Mesenchymal stem cell (in vitro differentiated cells and primary cell): ENCODE results near the gene PROK2.
A peak's percentile ranks its signal among the peaks of the same experiment; 100 is the strongest.

Source experiments
- DNase-seq: peaks from one replicate; pipeline ENCODE4 v3.0.0-alpha.2; 2013
- H2AFZ ChIP-seq: one replicate; pipeline ENCODE4 v1.6.1; 2013; ENCODE audit warnings: low read depth, mild to moderate bottlenecking, control low read depth, inconsistent platforms, low read length, moderate library complexity
- H2AK5ac ChIP-seq: 2 replicates; pipeline ENCODE4 v1.6.1; 2013; ENCODE audit warnings: low read length, moderate library complexity, mild to moderate bottlenecking, inconsistent platforms; ENCODE audit not compliant: severe bottlenecking
- H2BK120ac ChIP-seq: one replicate; pipeline ENCODE4 v1.6.1; 2013; ENCODE audit warnings: low read depth, mild to moderate bottlenecking, inconsistent platforms, low read length, moderate library complexity
- H2BK12ac ChIP-seq, 2 experiments: one replicate each; pipeline ENCODE4 v1.6.1; 2013; ENCODE audit warnings: inconsistent platforms in 2 of 2, low read length in 2 of 2, mild to moderate bottlenecking in 2 of 2, moderate library complexity in 2 of 2, control low read depth in 1 of 2
- H2BK15ac ChIP-seq: one replicate; pipeline ENCODE4 v1.6.1; 2013; ENCODE audit warnings: mild to moderate bottlenecking, low read depth, inconsistent platforms; ENCODE audit not compliant: poor library complexity, severe bottlenecking
- H2BK5ac ChIP-seq: 2 replicates; pipeline ENCODE4 v1.6.1; 2013; ENCODE audit warnings: low read depth, mild to moderate bottlenecking, low read length, control low read depth, inconsistent platforms; ENCODE audit not compliant: poor library complexity, severe bottlenecking
- H3K14ac ChIP-seq, 2 experiments: one replicate each; pipeline ENCODE4 v1.6.1; 2013; ENCODE audit warnings: inconsistent platforms in 2 of 2, low read length in 2 of 2, control low read depth in 1 of 2, mild to moderate bottlenecking in 1 of 2, moderate library complexity in 1 of 2
- H3K18ac ChIP-seq, 2 experiments: one replicate each; pipeline ENCODE4 v1.6.1; 2013; ENCODE audit warnings: inconsistent platforms in 2 of 2, low read length in 2 of 2, control low read depth in 1 of 2, low read depth in 1 of 2, mild to moderate bottlenecking in 1 of 2
- H3K23ac ChIP-seq, 2 experiments: one replicate each; pipeline ENCODE4 v1.6.1; 2013; ENCODE audit warnings: inconsistent platforms in 2 of 2, low read length in 2 of 2, mild to moderate bottlenecking in 2 of 2, moderate library complexity in 2 of 2, control low read depth in 1 of 2
- H3K27ac ChIP-seq: 2 replicates; pipeline ENCODE4 v1.5.1; 2013; ENCODE audit warnings: mild to moderate bottlenecking, moderate library complexity, low read length, control low read depth, inconsistent platforms; ENCODE audit not compliant: poor library complexity, severe bottlenecking
- H3K27me3 ChIP-seq, 2 experiments: 2 replicates each; pipeline versions ENCODE4 v1.6.1 to v1.7.0; 2013; ENCODE audit warnings: low read length in 2 of 2, mild to moderate bottlenecking in 2 of 2, moderate library complexity in 2 of 2, control low read depth in 1 of 2, inconsistent platforms in 1 of 2; ENCODE audit not compliant: control insufficient read depth in 1 of 2, insufficient read depth in 1 of 2
- H3K36me3 ChIP-seq, 2 experiments: 2 replicates each; pipeline versions ENCODE4 v1.6.1 to v1.7.0; 2013; ENCODE audit warnings: low read length in 2 of 2, control low read depth in 1 of 2, inconsistent platforms in 1 of 2, low read depth in 1 of 2, mild to moderate bottlenecking in 1 of 2; ENCODE audit not compliant: insufficient read depth in 2 of 2, control insufficient read depth in 1 of 2
- H3K4ac ChIP-seq, 2 experiments: one replicate each; pipeline ENCODE4 v1.6.1; 2013; ENCODE audit warnings: inconsistent platforms in 2 of 2, low read length in 2 of 2, mild to moderate bottlenecking in 2 of 2, moderate library complexity in 2 of 2, control low read depth in 1 of 2, low read depth in 1 of 2
- H3K4me1 ChIP-seq: 2 replicates; pipeline ENCODE4 v1.6.1; 2013; ENCODE audit warnings: low read depth, low read length, control low read depth; ENCODE audit not compliant: control insufficient read depth, insufficient read depth
- H3K4me2 ChIP-seq: 2 replicates; pipeline ENCODE4 v1.6.1; 2013; ENCODE audit warnings: low read length, mild to moderate bottlenecking, inconsistent platforms; ENCODE audit not compliant: poor library complexity, severe bottlenecking
- H3K4me3 ChIP-seq, 2 experiments: 2 replicates each; pipeline versions ENCODE4 v1.5.1 to v1.7.0; 2013; ENCODE audit warnings: low read length in 2 of 2, mild to moderate bottlenecking in 2 of 2, control low read depth in 1 of 2, low read depth in 1 of 2; ENCODE audit not compliant: insufficient read depth in 1 of 2
- H3K79me1 ChIP-seq: replicated peaks from 2 replicates; pipeline ENCODE4 v1.6.1; 2013; ENCODE audit warnings: mild to moderate bottlenecking, control low read depth, low read length, inconsistent platforms; ENCODE audit not compliant: poor library complexity, severe bottlenecking
- H3K9ac ChIP-seq: 2 replicates; pipeline ENCODE4 v1.7.0; 2013; ENCODE audit warnings: mild to moderate bottlenecking, low read length, moderate library complexity
- H3K9me3 ChIP-seq: 2 replicates; pipeline ENCODE4 v1.7.0; 2013; ENCODE audit warnings: mild to moderate bottlenecking, low read length; ENCODE audit not compliant: control insufficient read depth
- H4K8ac ChIP-seq: one replicate; pipeline ENCODE4 v1.6.1; 2013; ENCODE audit warnings: inconsistent platforms, mild to moderate bottlenecking, low read length, moderate library complexity
- H4K91ac ChIP-seq: one replicate; pipeline ENCODE4 v1.6.1; 2013; ENCODE audit warnings: mild to moderate bottlenecking, low read length, inconsistent platforms
- WGBS: methylation state at CpG from one replicate; pipeline ENCODE4 v1.1.7; 2013; ENCODE audit warnings: mixed read lengths; 5-methylcytosine and 5-hydroxymethylcytosine counted together

The PROK2 gene

DNA sequence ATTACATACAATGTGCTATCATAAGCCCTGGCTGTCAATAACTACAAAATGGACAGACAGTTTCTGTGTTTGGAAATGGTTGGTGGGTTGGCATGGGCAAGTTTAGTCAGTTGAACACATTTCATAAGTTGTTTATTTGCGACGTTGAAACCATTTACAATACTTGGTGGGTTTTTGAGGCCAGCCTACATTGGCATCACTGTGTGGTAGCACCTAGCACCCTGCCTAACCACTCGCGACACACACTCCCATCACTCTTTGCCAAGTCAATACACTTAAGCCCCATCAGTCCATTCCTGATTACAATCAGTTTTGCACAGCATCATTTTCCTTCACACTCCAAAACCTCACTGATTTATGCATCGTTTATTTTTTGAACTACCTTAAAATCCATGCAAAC is 13.8 kb downstream of the PROK2 start:
- Histone ChIP-seq H2BK15ac (no peak overlapping the region), H3K27ac (no peak overlapping the region), H3K36me3 (no peaks in the 10 kb centered on the region), H3K4me1 (no peaks in the 10 kb centered on the region), H3K4me3 (no peak overlapping the region), H3K23ac (no peak overlapping the region), H3K4me2 (no peak overlapping the region), H3K14ac (no peak overlapping the region), H4K8ac (no peak overlapping the region), H2AFZ (no peak overlapping the region), H2AK5ac (no peak overlapping the region), H2BK120ac (no peak overlapping the region), H2BK5ac (no peak overlapping the region), H3K18ac (no peak overlapping the region), H3K27me3 (peaks cover 16 to 33% of the 10 kb centered on the region in 2 experiments), H3K9ac (no peak overlapping the region), H3K79me1 (no peaks in the 10 kb centered on the region), H3K9me3 (no peaks in the 10 kb centered on the region), H3K4ac (no peak overlapping the region), H4K91ac (no peak overlapping the region), H2BK12ac (no peak overlapping the region)
- WGBS, result 90% methylated on average over 5 of the region's 5 CpGs
- DNase-seq, result no peak

DNA sequence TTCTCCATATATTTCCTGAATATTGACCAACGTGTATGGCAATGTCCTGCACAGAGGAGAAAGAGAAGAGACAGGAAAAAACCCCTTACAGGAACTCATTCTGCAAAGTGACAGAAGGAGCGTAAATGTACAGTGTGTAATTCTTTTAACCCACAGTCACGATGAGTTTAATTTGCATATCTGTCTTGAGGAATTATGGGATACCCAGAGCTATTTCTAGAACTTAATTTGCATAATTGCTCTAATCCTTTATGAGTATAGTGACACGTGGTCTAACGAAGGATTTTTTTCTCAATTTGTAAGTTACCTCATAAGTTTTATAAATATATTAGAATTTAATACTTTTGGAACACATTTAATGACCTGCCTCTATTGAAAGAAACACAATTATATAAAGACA is 21.5 kb downstream of the PROK2 start:
- Histone ChIP-seq H3K4me1 (no peaks in the 10 kb centered on the region), H2BK5ac (no peak overlapping the region), H3K18ac (no peak overlapping the region), H3K9ac (no peak overlapping the region), H3K4ac (no peak overlapping the region), H3K79me1 (no peaks in the 10 kb centered on the region), H3K4me3 (no peak overlapping the region), H2AK5ac (no peak overlapping the region), H3K9me3 (no peaks in the 10 kb centered on the region), H3K4me2 (no peak overlapping the region), H3K27me3 (peaks cover 28 to 47% of the 10 kb centered on the region in 2 experiments), H4K8ac (no peak overlapping the region), H3K23ac (no peak overlapping the region), H2AFZ (no peak overlapping the region), H3K14ac (no peak overlapping the region), H3K36me3 (no peaks in the 10 kb centered on the region), H3K27ac (no peak overlapping the region), H4K91ac (no peak overlapping the region), H2BK12ac (no peak overlapping the region), H2BK120ac (no peak overlapping the region), H2BK15ac (no peak overlapping the region)
- 90% methylated on average over 2 of the region's 5 CpGs for WGBS
- DNase-seq, result no peak

DNA sequence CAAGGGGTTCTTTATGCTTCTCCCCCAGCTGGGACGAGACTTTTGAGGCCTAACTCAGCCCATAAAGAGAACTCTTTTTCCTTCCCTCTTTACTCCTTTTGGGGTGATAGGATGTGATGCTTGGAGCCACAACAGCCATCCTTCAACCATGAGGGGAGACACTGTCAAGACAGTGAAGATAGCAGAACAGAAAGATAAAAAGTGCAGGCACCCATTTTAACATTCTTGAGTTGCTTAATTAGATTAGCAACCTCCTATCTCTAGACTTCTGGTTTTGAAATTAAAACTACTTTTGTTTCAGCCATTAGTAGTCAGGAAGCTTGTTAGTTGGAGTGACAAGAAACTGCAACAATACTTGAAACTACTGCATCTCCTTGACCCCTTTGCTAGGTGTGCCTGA is 24.8 kb downstream of the PROK2 start:
- no peak overlapping the region for H2AFZ ChIP-seq
- no peaks in the 10 kb centered on the region for H3K4me1 ChIP-seq
- no peak overlapping the region for H4K91ac ChIP-seq
- H3K36me3 ChIP-seq, result no peaks in the 10 kb centered on the region
- no peak overlapping the region for H3K9ac ChIP-seq
- no peak overlapping the region for H2BK5ac ChIP-seq
- H3K27me3 ChIP-seq, result peaks cover 49 to 79% of the 10 kb centered on the region in 2 experiments
- no peaks in the 10 kb centered on the region for H3K9me3 ChIP-seq
- no CpG with 5 or more reads among the region's 1 CpG for WGBS
- H3K27ac ChIP-seq, result no peak overlapping the region
- H3K23ac ChIP-seq, result no peak overlapping the region
- no peaks in the 10 kb centered on the region for H3K79me1 ChIP-seq
- H2BK12ac ChIP-seq, result no peak overlapping the region
- H3K4me3 ChIP-seq, result no peak overlapping the region
- no peak overlapping the region for H2AK5ac ChIP-seq
- no peak overlapping the region for H3K4me2 ChIP-seq
- H3K18ac ChIP-seq, result no peak overlapping the region
- no peak overlapping the region for H3K14ac ChIP-seq
- H2BK120ac ChIP-seq, result no peak overlapping the region
- H3K4ac ChIP-seq, result no peak overlapping the region
- DNase-seq, result no peak
- H4K8ac ChIP-seq, result no peak overlapping the region
- H2BK15ac ChIP-seq, result no peak overlapping the region

DNA sequence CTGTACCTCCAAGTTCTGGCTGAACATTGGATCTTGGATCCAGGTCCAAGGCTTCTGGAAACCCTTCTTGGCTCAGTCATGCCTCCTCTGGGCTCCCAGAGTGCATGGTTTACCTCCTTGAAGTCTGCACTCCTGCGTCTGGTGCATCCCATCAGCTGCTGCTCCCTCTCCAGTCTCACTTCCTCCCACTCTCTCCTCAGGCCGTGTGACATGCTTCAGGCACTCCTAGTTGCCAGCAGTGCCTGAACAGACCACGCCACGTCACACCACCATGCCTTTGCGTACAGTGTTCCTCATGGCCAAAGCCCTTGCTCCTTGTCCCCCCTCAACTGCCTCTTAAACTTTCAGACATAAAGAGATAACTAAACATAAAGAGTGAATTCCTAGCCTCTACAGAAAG is 25.5 kb downstream of the PROK2 start:
- no peaks in the 10 kb centered on the region for H3K9me3 ChIP-seq
- peak overlapping the region in 1 of 2 experiments; percentile 30 for H3K14ac ChIP-seq
- no peak overlapping the region for H2AFZ ChIP-seq
- H3K4me2 ChIP-seq, result no peak overlapping the region
- no peak overlapping the region for H3K4me3 ChIP-seq
- H3K4me1 ChIP-seq, result peaks cover 3% of the 10 kb centered on the region
- no peak overlapping the region for H3K23ac ChIP-seq
- no peak overlapping the region for H2BK12ac ChIP-seq
- H2BK15ac ChIP-seq, result no peak overlapping the region
- 72% methylated on average over 5 of the region's 5 CpGs for WGBS
- no peaks in the 10 kb centered on the region for H3K36me3 ChIP-seq
- no peak overlapping the region for H4K8ac ChIP-seq
- no peak overlapping the region for H3K18ac ChIP-seq
- H4K91ac ChIP-seq, result no peak overlapping the region
- DNase-seq, result no peak
- H3K4ac ChIP-seq, result no peak overlapping the region
- no peak overlapping the region for H3K9ac ChIP-seq
- no peak overlapping the region for H2BK120ac ChIP-seq
- H3K79me1 ChIP-seq, result no peaks in the 10 kb centered on the region
- no peak overlapping the region for H3K27ac ChIP-seq
- peaks cover 53 to 84% of the 10 kb centered on the region in 2 experiments for H3K27me3 ChIP-seq
- no peak overlapping the region for H2AK5ac ChIP-seq
- H2BK5ac ChIP-seq, result no peak overlapping the region
